ENCODE results near the gene OR6J1.
"Not testable (repeated sequence)": the region's sequence is repeated elsewhere in the genome, so short reads cannot be mapped to it uniquely, and the experiment has no call there.

Gene OR6J1

DNA sequence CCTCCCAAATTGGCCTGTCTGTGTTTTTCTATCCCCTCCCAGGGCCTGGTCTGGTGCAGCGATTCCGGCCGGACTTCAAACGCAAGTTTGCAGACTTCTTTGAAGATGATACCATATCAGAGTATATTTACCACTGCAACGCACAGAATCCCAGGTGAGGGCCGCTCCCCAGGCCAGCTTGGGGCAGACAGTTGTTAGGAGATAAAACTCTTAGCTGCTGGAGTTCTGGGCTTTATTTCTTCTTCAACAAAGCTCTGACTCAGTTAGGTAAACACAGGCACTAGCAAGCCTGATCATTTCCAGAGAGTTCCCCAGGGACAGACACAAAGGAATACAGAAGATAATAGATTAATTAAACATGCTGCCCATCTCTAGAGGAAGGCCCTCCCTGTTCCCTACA lies 37.8 kb downstream of the OR6J1 start:
- DNase-seq (ENCODE audit: low read depth in 1 of 2, low spot score in 1 of 2): no peak

GRCh38 chr14:22602862-22603261 lies 41.3 kb downstream of the OR6J1 start:
- DNase-seq (ENCODE audit: low read depth in 1 of 2, low spot score in 1 of 2): no peak

DNA sequence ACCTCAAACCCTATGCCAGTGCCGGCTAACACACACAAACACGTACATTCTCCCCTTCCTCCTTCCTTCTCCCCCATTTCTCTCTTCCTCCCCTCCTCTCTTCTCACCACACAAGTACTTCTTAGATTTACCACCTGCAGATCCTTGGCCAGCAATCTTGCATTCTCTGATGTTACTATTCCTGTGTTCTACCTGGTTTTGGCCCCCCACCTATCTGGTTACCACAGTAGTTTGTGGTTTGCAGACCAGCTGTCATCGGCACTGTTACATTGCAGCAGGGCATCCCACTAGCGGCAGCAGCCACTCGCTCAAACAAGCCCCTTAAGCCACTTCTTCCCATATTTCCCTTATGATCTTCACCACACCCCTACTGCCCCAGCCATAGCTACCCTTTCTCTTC lies 42.2 kb downstream of the OR6J1 start:
- no peak for DNase-seq (ENCODE audit: low read depth in 1 of 2, low spot score in 1 of 2)

DNA sequence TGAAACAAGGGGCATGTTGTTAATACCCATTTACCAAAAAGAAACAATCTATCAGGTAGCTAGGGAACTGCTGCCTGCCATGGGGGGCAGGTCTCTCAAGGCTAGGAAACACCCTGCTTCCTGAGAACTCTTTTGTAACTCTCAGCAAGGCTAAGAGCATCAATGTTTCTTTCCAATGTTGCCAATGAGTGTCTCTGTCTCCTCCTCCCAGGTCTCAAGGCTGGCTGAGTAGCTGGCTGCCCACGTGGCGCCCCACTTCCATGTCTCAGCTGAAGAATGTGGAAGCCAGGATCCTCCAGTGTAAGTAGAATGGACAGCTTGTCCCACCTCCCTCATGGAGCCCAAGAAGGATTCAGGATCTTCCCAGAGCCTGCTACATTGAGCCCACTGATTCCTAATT lies 42.7 kb downstream of the OR6J1 start:
- DNase-seq (ENCODE audit: low read depth in 1 of 2, low spot score in 1 of 2): no peak

DNA sequence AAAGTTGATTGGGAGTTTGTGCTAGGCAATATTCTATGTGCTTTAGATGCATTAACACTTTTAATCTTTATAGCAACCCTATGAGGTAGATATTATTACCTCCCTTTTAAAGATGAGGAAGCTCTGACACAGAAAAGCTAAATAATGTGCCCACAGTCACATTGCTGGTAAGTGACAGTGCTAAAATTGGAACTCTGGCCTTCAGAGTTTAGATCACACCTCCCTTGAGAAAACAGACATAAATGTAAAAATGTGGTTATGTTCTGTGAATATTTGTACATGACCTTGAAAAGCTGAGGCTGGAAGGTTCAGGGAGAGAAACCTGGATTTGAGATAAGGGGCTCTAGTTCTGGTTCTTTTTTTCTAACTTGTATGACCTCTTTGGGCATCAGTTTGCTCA lies 44.1 kb downstream of the OR6J1 start:
- no peak for DNase-seq (ENCODE audit: low read depth in 1 of 2, low spot score in 1 of 2)

DNA sequence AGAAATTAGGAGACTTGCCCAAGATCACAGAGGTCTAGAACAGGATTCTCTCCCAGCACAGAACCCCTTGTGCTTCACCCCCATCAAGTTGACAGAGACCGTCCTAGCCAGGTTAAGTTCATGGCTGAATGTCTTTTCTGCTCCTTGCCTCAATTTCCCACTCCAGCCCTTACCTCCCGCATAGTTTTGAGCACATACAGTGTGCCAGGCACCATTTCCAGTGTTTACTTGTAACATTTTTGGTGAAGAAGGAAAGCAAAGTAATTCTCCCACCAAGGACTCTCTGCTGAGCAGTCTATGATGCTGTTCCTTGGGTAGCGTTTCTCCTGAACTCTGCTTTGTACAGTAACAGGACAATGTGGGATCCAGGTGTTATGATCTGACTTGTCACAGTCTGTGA lies 44.8 kb downstream of the OR6J1 start:
- no peak for DNase-seq (ENCODE audit: low read depth in 1 of 2, low spot score in 1 of 2)

- no peak for DNase-seq (ENCODE audit: low read depth in 1 of 2, low spot score in 1 of 2)
Observed at GRCh38 chr14:22598896-22599244, 45.3 kb downstream of the OR6J1 start.

- DNase-seq (ENCODE audit: low read depth in 1 of 2, low spot score in 1 of 2): peak; percentile 37
Observed at GRCh38 chr14:22598099-22598895, 45.9 kb downstream of the OR6J1 start, which contains the start of gene ABHD4. Gene ABHD4, plus strand, starts transcription at chr14:22598300. Its CDS starts 7 bp downstream, at chr14:22598307.

DNA sequence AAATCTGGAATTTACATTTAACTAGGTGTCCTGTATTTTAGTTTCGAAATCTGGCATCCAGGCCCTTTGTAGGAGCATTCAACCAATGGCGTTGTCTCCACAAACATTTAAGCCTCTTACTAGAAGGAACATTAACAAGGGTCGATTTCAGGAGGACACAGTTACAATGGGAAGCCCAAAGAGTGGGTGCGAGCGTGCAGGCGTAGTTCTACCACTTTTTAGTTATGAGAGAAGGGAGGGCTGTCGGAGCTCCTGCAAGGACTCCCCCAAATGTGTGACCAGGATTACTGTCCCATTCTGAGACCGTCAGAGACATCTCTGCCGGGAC lies 46.4 kb downstream of the OR6J1 start:
- no peak for DNase-seq (ENCODE audit: low read depth in 1 of 2, low spot score in 1 of 2)

GRCh38 chr14:22597265-22597664 lies 46.9 kb downstream of the OR6J1 start:
- no peak for DNase-seq (ENCODE audit: low read depth in 1 of 2, low spot score in 1 of 2)

DNA sequence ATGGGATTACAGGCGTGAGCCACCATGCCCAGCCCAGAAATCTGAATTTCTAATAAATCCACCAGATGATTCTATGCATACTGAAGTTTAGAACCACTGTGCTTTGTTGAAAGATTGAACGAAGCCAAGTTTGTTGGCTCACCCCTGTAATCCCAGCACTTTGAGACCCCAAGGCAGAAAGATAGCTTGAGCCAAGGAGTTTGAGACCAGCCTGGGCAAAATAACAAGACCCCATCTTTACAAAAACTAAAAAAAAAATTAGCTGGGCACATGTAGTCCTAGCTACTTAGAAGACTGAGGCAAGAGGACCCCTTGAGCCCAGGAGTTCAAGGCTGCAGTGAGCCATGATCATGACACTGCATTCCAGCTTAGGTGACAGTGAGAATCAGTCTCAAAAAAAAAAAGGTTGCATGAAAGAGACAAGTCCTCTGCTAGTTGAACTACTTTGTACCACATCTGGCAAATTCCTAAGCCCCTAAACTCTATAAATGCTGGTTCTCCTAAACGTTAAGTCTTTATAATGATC lies 47.7 kb downstream of the OR6J1 start:
- DNase-seq (ENCODE audit: low read depth in 1 of 2, low spot score in 1 of 2): no peak

DNA sequence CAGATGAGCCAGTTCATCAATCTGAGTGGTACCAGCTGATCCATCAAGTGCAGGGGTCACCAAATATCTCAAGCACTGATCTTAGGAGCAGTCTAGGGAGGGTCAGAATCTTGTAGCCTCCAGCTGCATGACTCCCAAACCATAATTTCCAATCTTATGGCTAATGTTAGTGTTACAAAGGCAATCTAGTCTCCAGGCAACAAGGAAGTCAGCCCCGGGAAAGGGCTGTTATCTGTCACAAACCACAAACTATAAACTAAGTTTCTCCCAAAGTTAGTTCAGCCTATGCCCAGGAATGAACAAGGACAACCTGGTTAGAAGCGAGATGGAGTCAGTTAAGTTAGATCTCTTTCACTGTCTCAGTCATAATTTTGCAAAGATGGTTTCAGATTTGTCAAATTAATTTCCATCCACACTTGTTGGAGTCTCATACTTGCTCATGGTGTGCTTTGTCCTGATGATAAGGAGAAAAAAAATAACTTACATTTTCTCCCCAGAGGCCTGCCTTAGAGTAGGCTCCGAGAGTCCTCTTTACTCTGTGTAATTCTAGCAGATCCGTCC lies 49.9 kb downstream of the OR6J1 start:
- DNase-seq (ENCODE audit: low read depth in 1 of 2, low spot score in 1 of 2): no peak

DNA sequence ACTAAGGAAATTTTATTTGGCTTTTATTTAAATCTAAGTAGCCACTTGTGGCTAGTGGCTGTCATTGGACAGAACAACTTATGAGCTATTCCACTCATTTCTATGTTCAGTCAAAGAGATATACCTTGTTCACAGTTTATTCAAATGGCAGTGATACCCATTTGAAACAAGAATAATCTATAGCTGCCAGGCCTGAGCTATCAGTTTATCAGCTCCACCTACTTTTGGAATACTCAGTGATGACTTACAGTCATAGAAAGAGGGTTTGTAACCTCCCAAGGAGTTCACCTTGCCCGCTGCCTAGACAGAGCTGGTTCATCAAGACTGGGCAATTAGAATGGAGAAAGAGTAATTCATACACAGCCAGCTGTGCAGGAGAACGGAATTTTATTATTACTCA lies 50.6 kb downstream of the OR6J1 start:
- DNase-seq (ENCODE audit: low read depth in 1 of 2, low spot score in 1 of 2): no peak

DNA sequence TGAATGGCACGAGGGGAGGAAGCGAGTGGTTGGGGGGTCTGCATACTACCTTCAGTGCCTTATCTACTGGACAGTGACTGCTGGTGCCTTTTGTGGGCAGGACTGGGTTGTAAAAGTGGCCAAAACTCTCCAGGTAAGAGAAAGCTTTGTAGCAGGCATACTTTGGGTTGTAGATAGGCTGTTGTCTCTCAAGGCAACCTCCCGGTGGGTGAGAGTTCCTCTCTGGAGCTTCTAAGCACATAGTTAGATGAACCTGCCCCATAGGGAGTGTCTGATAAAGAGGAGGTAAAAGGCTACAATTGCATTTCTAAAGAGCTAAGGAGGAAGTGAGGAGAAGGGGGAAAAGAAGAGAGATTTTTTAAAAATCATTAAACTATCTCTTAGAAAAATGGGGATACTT lies 51.0 kb downstream of the OR6J1 start:
- no peak for DNase-seq (ENCODE audit: low read depth in 1 of 2, low spot score in 1 of 2)

GRCh38 chr14:22589096-22589839 lies 54.9 kb downstream of the OR6J1 start, which contains the start of gene DAD1:
Gene DAD1, minus strand, starts transcription at chr14:22589224. Its CDS starts 67 bp downstream, at chr14:22589157.
- DNase-seq (ENCODE audit: low read depth in 1 of 2, low spot score in 1 of 2): peak; percentile 99

- DNase-seq (ENCODE audit: low read depth in 1 of 2, low spot score in 1 of 2): no peak
Observed at GRCh38 chr14:22588526-22589095, 55.5 kb downstream of the OR6J1 start.

- not testable (repeated sequence) for DNase-seq (ENCODE audit: low read depth in 1 of 2, low spot score in 1 of 2)
Observed at GRCh38 chr14:22587677-22588422, 56.3 kb downstream of the OR6J1 start.

DNA sequence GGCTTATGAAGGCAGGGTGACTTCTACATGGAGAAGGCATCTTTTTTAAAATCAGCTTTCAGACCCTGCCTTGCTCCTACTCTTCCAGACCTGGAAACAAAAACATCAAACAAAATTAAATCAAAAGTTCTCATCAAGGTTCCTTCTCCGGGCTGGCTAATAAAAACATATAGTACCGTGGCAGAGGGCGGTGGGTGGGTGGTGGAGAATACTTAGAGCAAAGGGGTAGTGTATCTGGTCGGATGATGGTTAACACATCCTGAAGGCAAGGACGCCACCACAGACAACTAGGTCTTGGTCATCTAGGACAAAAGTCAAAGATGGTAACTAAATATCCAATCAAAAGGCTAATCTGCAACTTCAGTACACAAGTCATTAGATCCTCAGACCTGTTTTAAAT lies 56.9 kb downstream of the OR6J1 start:
- no peak for DNase-seq (ENCODE audit: low read depth in 1 of 2, low spot score in 1 of 2)

GRCh38 chr14:22583994-22584393 lies 60.2 kb downstream of the OR6J1 start:
- DNase-seq (ENCODE audit: low read depth in 1 of 2, low spot score in 1 of 2): no peak
